IPS-20b (cell line): ENCODE results near the gene MMP7.

Experiments
- H3K27ac ChIP-seq: one replicate; pipeline ENCODE4 v1.5.1; 2013; ENCODE audit warnings: low read length
- H3K27me3 ChIP-seq: 2 replicates; pipeline ENCODE4 v1.6.1; 2013; ENCODE audit warnings: mild to moderate bottlenecking, low read length, inconsistent platforms; ENCODE audit not compliant: insufficient read depth
- H3K36me3 ChIP-seq: 2 replicates; pipeline ENCODE4 v1.6.1; 2013; ENCODE audit warnings: low read depth, mild to moderate bottlenecking, inconsistent platforms, low read length, moderate library complexity; ENCODE audit not compliant: insufficient read depth
- H3K4me1 ChIP-seq: 2 replicates; pipeline ENCODE4 v1.6.1; 2013; ENCODE audit warnings: mild to moderate bottlenecking, control low read depth, inconsistent platforms, low read length, moderate library complexity; ENCODE audit not compliant: insufficient read depth
- H3K4me3 ChIP-seq: 2 replicates; pipeline ENCODE4 v1.5.1; 2013; ENCODE audit warnings: mild to moderate bottlenecking, low read length, inconsistent platforms
- H3K9ac ChIP-seq: 2 replicates; pipeline ENCODE4 v1.6.1; 2013; ENCODE audit warnings: low read depth, mild to moderate bottlenecking, inconsistent platforms, low read length, moderate library complexity
- H3K9me3 ChIP-seq: 2 replicates; pipeline ENCODE4 v1.6.1; 2013; ENCODE audit warnings: mild to moderate bottlenecking, low read depth, low read length, inconsistent platforms; ENCODE audit not compliant: insufficient read depth

Gene MMP7, protein sequence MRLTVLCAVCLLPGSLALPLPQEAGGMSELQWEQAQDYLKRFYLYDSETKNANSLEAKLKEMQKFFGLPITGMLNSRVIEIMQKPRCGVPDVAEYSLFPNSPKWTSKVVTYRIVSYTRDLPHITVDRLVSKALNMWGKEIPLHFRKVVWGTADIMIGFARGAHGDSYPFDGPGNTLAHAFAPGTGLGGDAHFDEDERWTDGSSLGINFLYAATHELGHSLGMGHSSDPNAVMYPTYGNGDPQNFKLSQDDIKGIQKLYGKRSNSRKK

DNA sequence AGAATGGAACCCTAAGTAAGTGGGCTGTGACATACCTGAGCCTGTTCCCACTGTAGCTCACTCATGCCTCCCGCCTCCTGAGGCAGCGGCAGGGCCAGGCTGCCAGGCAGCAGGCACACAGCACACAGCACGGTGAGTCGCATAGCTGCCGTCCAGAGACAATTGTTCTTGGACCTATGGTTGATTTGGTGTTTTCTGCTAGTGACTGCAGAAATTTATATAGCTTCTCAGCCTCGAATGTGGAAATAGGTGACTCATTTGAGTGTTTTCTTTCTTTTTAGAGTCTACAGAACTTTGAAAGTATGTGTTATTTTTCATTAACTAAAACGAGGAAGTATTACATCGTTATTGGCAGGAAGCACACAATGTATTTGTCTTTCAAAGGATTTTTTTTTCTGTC is at the start of gene MMP7:
TSS of gene MMP7 (minus strand) at position 190 of the 400 bp plus-strand sequence. CDS start at position 143, 47 bp downstream.
- H3K4me3 ChIP-seq, result no peak within 1 kb of the TSS
- H3K9me3 ChIP-seq, result no peaks in the 10 kb centered on the region
- H3K27me3 ChIP-seq, result no peaks in the 10 kb centered on the region
- no peaks in the 10 kb centered on the region for H3K36me3 ChIP-seq
- H3K4me1 ChIP-seq, result no peaks in the 10 kb centered on the region
- H3K9ac ChIP-seq, result no peak within 1 kb of the TSS
- no peak within 1 kb of the TSS for H3K27ac ChIP-seq

DNA sequence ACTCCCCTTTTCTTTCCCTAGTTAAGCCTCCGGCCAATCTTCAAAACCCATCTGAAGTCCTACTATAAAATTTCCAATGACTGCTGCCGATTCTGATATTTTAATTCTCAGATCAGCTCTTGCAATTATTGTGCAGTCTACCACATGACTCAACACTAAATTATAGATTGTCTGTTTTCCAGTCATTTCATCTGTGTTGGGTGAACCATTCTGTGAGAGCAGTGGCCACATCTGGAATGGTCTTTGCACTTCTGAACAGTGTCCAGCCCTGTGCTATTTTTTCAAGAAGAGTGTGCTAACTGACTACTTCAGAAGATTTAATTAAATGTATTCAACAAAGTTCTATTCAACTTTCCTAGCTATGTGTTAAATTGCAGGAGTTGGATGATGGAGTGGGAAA is 47.2 kb upstream of the MMP7 start:
- no peak overlapping the region for H3K27ac ChIP-seq
- H3K9me3 ChIP-seq, result no peaks in the 10 kb centered on the region
- H3K4me3 ChIP-seq, result no peak overlapping the region
- no peak overlapping the region for H3K9ac ChIP-seq
- H3K4me1 ChIP-seq, result no peaks in the 10 kb centered on the region
- H3K27me3 ChIP-seq, result no peaks in the 10 kb centered on the region
- no peaks in the 10 kb centered on the region for H3K36me3 ChIP-seq

GRCh38 chr11:102577182-102577581 is 46.6 kb upstream of the MMP7 start:
- Histone ChIP-seq H3K9me3 (no peaks in the 10 kb centered on the region), H3K4me1 (no peaks in the 10 kb centered on the region), H3K4me3 (no peak overlapping the region), H3K27me3 (no peaks in the 10 kb centered on the region), H3K9ac (no peak overlapping the region), H3K27ac (no peak overlapping the region), H3K36me3 (no peaks in the 10 kb centered on the region)

DNA sequence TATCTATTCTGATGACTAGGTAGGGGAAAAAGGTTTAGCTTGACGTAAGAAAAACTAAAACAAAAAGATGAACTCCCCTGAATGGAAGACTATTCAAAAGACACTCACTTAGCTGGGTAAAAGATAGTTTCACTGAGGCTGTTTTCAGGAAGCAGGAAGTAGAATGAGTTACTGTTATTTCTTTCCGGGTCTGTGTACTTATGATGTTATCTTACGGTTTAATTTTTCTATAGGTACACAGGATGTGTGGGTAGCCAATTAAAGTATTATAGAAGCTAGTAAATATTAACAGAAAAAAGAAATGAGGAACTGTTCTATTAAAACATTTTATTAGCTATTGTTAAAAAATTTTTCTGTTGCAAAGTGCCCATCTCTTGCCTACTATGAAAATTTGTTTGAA is 45.8 kb upstream of the MMP7 start:
- H3K4me3 ChIP-seq, result no peak overlapping the region
- H3K36me3 ChIP-seq, result no peaks in the 10 kb centered on the region
- H3K27me3 ChIP-seq, result no peaks in the 10 kb centered on the region
- H3K9me3 ChIP-seq, result no peaks in the 10 kb centered on the region
- no peak overlapping the region for H3K27ac ChIP-seq
- no peaks in the 10 kb centered on the region for H3K4me1 ChIP-seq
- no peak overlapping the region for H3K9ac ChIP-seq

GRCh38 chr11:102575012-102575411 is 44.5 kb upstream of the MMP7 start:
- no peaks in the 10 kb centered on the region for H3K27me3 ChIP-seq
- no peak overlapping the region for H3K27ac ChIP-seq
- no peaks in the 10 kb centered on the region for H3K36me3 ChIP-seq
- H3K4me1 ChIP-seq, result no peaks in the 10 kb centered on the region
- H3K9me3 ChIP-seq, result no peaks in the 10 kb centered on the region
- H3K4me3 ChIP-seq, result no peak overlapping the region
- H3K9ac ChIP-seq, result no peak overlapping the region

GRCh38 chr11:102573851-102574250 is 43.3 kb upstream of the MMP7 start:
- Histone ChIP-seq H3K27me3 (no peaks in the 10 kb centered on the region), H3K36me3 (no peaks in the 10 kb centered on the region), H3K4me3 (no peak overlapping the region), H3K9me3 (peaks cover 4% of the 10 kb centered on the region; the same call in 1 of the 2 replicates), H3K9ac (no peak overlapping the region), H3K4me1 (no peaks in the 10 kb centered on the region), H3K27ac (no peak overlapping the region)

DNA sequence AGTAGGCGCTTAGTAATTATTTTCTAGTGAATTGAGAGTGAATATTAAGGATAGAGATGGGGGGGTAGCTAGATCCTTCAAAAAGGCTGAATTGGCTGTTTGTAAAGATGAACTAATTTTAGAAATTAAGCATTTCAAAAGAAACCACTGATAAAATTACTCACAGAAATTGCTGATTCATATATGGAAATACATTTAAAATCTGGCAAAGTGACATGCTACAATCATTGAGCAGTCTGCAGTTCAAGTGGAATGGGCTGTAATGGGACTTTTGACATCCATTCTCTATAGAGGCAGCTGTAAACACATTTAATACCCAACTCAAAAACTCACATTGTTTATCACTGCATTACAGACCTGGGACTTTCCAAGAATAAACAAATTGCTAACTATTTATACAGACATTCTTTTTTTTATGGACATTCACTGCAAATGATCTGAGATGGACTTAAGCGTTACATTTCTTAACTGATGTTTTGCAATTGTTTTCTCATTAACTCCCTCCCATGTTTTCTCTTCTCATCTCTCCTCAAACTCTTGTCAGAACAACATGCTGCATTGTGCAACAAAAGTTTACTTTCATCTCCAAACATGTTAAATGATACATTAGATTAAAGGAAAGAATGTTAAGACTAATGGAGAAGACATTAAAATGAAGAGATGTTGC is 42.1 kb upstream of the MMP7 start:
- no peak overlapping the region for H3K4me3 ChIP-seq
- no peaks in the 10 kb centered on the region for H3K27me3 ChIP-seq
- H3K9ac ChIP-seq, result no peak overlapping the region
- no peak overlapping the region for H3K27ac ChIP-seq
- H3K36me3 ChIP-seq, result no peaks in the 10 kb centered on the region
- no peaks in the 10 kb centered on the region for H3K4me1 ChIP-seq
- peaks cover 16% of the 10 kb centered on the region for H3K9me3 ChIP-seq

DNA sequence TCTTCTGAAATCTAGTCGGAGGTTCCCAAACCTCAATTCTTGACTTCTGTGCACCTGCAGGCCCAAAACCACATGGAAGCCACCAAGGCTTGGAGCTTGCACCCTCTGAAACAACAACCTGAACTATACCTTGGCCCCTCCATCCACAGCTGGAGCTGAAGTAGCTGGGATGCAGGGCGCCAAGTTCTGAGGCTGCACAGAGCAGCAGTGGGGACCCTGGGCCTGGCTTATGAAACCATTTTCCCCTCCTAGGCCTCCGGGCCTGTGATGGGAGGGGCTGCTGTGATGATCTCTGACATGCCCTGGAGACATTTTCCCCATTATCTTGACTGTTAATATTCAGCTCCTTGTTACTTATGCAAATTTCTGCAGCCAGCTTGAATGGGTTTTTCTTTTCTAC is 38.3 kb upstream of the MMP7 start:
- Histone ChIP-seq H3K27me3 (no peaks in the 10 kb centered on the region), H3K9me3 (peaks cover 23% of the 10 kb centered on the region), H3K4me3 (no peak overlapping the region), H3K36me3 (no peaks in the 10 kb centered on the region), H3K27ac (no peak overlapping the region), H3K9ac (no peak overlapping the region), H3K4me1 (no peaks in the 10 kb centered on the region)

DNA sequence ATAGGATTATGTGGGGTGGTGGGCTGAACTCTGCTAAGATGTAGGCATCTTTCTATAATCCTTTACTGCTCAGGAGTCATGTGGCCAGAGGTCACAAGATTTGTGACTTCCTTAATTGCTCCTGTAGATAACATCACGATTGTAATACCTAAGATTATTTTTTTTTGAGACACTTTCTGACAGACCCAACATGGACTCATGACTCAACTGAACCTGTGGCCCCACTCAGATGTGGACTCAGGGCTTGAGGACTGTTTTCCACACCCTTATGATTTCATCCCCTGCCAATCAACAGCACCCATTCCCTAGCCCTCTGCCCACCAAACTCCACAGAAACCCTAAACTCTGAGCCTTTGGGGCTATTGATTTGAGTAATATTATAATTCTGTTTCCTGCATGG is 35.6 kb upstream of the MMP7 start:
- Histone ChIP-seq H3K9ac (no peak overlapping the region), H3K9me3 (peaks cover 23% of the 10 kb centered on the region), H3K27me3 (no peaks in the 10 kb centered on the region), H3K4me3 (no peak overlapping the region), H3K4me1 (no peaks in the 10 kb centered on the region), H3K36me3 (no peaks in the 10 kb centered on the region), H3K27ac (no peak overlapping the region)

GRCh38 chr11:102564110-102564509 is 33.6 kb upstream of the MMP7 start:
- Histone ChIP-seq H3K9ac (no peak overlapping the region), H3K4me1 (peaks cover 13% of the 10 kb centered on the region; the same call in 1 of the 2 replicates)

DNA sequence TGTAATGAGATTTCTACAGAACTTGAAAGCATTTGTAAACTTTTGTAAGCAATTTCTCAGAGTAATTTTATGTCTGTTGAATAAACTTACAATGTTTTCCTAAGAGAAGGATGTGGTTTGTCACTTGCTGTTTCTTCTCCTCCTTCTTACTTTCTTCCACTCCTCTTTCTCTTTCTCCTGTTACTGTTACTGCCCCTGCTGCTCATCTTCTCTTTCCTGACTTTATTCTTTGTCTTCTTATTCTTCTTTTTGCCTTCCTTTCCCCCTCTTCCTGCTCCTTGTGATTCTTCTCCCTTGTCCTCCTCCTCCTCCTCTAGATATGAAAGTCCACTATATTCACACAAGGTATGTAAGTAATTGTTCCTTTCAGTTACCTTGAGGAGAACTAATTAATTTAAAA is 31.1 kb upstream of the MMP7 start:
- Histone ChIP-seq H3K9ac (no peak overlapping the region), H3K9me3 (peaks cover under 1% of the 10 kb centered on the region; the same call in 1 of the 2 replicates), H3K27ac (no peak overlapping the region), H3K36me3 (no peaks in the 10 kb centered on the region), H3K4me3 (no peak overlapping the region), H3K27me3 (no peaks in the 10 kb centered on the region), H3K4me1 (peaks cover 13% of the 10 kb centered on the region; the same call in 1 of the 2 replicates)

More at GRCh38 chr11:102564110-102564509, 33.6 kb upstream of the MMP7 start:
- Histone ChIP-seq H3K4me3 (no peak overlapping the region), H3K9me3 (peaks cover 22% of the 10 kb centered on the region), H3K27ac (no peak overlapping the region), H3K36me3 (no peaks in the 10 kb centered on the region), H3K27me3 (no peaks in the 10 kb centered on the region)

- no peak overlapping the region for H3K27ac ChIP-seq
- H3K4me1 ChIP-seq, result peaks cover 13% of the 10 kb centered on the region; the same call in 1 of the 2 replicates
- no peak overlapping the region for H3K4me3 ChIP-seq
- no peak overlapping the region; the same call in 1 of the 2 replicates for H3K9ac ChIP-seq
- H3K9me3 ChIP-seq, result no peaks in the 10 kb centered on the region
- no peaks in the 10 kb centered on the region for H3K36me3 ChIP-seq
- no peaks in the 10 kb centered on the region for H3K27me3 ChIP-seq
Observed at GRCh38 chr11:102560555-102561011, 30.0 kb upstream of the MMP7 start.
